AG04449 (cell line): ENCODE results near the gene CTSL.
"Not testable (repeated sequence)": the region's sequence is repeated elsewhere in the genome, so short reads cannot be mapped to it uniquely, and the experiment has no call there.

Experiments
- CTCF ChIA-PET: fragments of 350-600 bp; formaldehyde crosslinking; extraction: SDS; loops from one replicate; lab custom pipeline; 2021; ENCODE audit warnings: antibody characterized with exemption; lab: Yijun Ruan, JAX
- POLR2A ChIA-PET: fragments of 400-600, 350-600 bp; formaldehyde crosslinking; extraction: SDS; loops from one replicate; lab custom pipeline; 2020; ENCODE audit warnings: antibody characterized with exemption, inconsistent platforms; lab: Yijun Ruan, JAX
- DNase-seq: peaks from one replicate; pipeline ENCODE4 v3.0.0-alpha.2; 2010; ENCODE audit warnings: low read depth, low spot score
- H3K4me3 ChIP-seq: 2 replicates; pipeline ENCODE4 v1.5.1; 2011; ENCODE audit warnings: low read depth, mild to moderate bottlenecking, control low read depth, low read length
- CTCF ChIP-seq: IDR thresholded peaks from one replicate; pipeline ENCODE4 v1.5.1; 2011; ENCODE audit warnings: mild to moderate bottlenecking, moderate library complexity, low read length, control low read depth, inconsistent platforms; ENCODE audit not compliant: insufficient read depth; ENCODE audit errors: missing control alignments

The CTSL gene

GRCh38 chr9:87751423-87751822, 25.5 kb downstream of the CTSL start:
- CTCF ChIA-PET: no interaction called here
- TF ChIP-seq CTCF: no peak

DNA sequence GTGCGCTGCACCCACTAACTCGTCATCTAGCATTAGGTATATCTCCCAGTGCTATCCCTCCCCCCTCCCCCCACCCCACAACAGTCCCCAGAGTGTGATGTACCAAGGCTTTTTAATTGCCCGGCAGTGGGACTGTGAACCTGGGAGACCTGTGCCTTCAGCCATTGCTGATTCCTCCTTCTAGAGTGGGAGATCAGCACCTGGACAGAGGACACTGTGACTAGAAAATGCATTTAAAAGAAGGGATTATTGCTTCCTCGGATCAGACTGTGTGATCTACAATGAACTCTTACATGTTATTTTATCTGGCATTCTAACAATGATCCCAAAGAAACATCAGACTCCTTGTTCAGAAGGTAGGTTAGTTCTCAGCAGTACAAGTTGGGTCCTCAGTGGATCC, 25.9 kb downstream of the CTSL start:
- ChIA-PET POLR2A (no interaction called here), CTCF (no interaction called here)
- no peak for DNase-seq
- no peak overlapping the region for H3K4me3 ChIP-seq
- TF ChIP-seq CTCF: no peak

More at GRCh38 chr9:87751423-87751822, 25.5 kb downstream of the CTSL start:
- H3K4me3 ChIP-seq: no peak overlapping the region
- DNase-seq: no peak
- POLR2A ChIA-PET: no interaction called here

DNA sequence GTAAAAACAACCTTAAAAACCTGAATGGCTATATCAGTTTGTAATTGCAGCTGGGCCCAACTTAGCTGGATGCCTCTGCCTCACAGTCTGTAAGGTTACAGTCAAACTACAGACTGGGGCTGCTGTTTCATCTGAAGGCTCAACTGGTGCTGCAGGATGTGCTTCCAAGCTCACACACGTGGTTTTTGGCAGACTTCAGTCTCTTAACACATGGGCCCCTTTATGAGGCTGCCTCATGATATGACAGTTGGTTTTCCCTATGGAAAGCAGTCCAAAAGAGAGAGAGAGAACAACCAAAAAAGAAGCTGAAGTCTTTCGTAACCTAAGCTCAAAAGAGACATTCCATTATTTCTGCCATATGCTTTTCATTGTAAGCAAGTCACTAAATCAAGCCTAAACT, 27.4 kb downstream of the CTSL start:
- ChIA-PET POLR2A (interaction anchor here (0.6 kb wide), 1 partner anchor 279 kb away, joined by 3 read pairs; no protein-coding TSS in a partner anchor), CTCF (no interaction called here)
- DNase-seq: no peak
- no peak for TF ChIP-seq CTCF
- H3K4me3 ChIP-seq: no peak overlapping the region

DNA sequence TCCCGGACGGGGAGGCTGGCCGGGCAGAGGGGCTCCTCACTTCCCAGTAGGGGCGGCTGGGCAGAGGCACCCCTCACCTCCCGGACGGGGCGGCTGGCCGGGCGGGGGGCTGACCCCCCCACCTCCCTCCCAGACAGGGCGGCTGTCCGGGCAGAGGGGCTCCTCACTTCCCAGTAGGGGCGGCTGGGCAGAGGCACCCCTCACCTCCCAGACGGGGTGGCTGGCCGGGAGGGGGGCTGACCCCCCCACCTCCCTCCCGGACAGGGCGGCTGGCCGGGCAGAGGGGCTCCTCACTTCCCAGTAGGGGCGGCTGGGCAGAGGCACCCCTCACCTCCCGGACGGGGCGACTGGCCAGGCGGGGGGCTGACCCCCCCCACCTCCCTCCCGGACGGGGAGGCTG, 32.4 kb downstream of the CTSL start:
- POLR2A ChIA-PET, DNase-seq, H3K4me3 ChIP-seq, CTCF ChIA-PET: not testable (repeated sequence)

DNA sequence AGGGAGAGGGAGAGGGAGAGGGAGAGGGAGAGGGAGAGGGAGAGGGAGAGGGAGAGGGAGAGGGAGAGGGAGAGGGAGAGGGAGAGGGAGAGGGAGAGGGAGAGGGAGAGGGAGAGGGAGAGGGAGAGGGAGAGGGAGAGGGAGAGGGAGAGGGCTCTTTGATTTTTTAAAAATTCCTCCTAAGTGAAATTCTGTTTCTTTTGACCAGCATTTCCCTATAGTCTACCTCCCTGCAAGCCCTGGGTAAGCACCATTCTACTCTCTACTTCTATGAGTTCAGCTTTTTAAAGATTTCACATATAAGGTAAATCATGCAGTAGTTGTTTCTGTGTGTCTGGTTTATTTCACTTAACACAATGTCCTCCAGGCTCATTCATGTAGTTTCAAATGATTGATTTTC, 34.1 kb downstream of the CTSL start:
- H3K4me3 ChIP-seq, CTCF ChIA-PET, DNase-seq, POLR2A ChIA-PET: not testable (repeated sequence)

DNA sequence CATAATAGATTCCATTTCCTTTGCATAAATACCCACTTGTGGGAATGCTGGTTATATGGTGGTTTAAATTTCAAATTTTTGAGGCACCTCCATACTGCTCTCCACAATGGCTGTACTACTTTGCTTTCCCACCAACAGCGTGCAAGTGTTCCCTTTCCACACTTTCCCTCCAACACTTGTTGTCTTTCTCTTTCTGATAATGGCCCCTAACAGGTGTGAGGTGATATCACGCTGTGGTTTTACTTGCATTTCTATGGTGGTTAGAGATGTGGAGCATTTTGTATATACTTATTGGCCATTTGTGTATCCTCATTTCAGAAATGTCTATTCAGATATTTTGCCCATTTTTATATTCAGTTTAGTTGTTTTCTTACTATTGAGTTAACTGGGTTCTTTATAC, 34.6 kb downstream of the CTSL start:
- H3K4me3 ChIP-seq: no peak overlapping the region
- no peak for TF ChIP-seq CTCF
- DNase-seq: no peak
- ChIA-PET CTCF (no interaction called here), POLR2A (no interaction called here)

DNA sequence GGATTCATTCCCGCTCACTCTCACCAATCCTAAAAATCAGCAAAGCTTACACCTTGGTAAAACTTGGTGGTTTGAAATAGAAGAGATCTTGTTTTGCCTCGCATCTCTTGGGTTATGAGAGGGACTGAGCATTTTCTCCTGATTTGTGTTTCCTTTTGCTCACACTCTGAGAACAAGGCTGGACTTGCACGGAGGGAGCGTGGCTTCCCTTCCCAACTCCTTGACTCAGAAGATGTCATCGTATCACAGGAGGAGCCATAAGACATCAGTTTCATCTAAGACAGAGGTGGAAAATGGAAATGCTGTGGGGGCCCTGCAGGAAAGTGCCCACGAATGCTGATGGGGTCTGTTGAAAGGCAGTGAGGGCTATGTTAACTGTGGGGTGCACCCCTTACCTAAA, 37.4 kb downstream of the CTSL start:
- TF ChIP-seq CTCF: no peak
- ChIA-PET CTCF (no interaction called here), POLR2A (no interaction called here)
- H3K4me3 ChIP-seq: no peak overlapping the region
- no peak for DNase-seq
